Measurements from ENCODE around the gene SAP30BP.

GRCh38 chr17:75739801-75740200 is 72.7 kb downstream of the SAP30BP start:
- no peak for TF ChIP-seq CTCF (IDR thresholded peaks at IDR 0.05)
- TF ChIP-seq POLR2A (IDR thresholded peaks at IDR 0.05) = no peak

Measured in Peyer's patch (tissue), 4 donors.